ENCODE measurements around the gene DUSP28.

DUSP28 gene

GRCh38 chr2:240601061-240601830 lies 41.1 kb downstream of the DUSP28 start:
- DNase-seq: no peak

- no peak for DNase-seq
Measured at GRCh38 chr2:240601831-240602160, 41.6 kb downstream of the DUSP28 start.

GRCh38 chr2:240602266-240603050 lies 42.3 kb downstream of the DUSP28 start:
- no peak for DNase-seq

GRCh38 chr2:240603081-240603835 lies 43.1 kb downstream of the DUSP28 start:
- DNase-seq: no peak

GRCh38 chr2:240603846-240604245 lies 43.7 kb downstream of the DUSP28 start:
- DNase-seq: no peak

- peak; percentile 59 for DNase-seq
Measured at GRCh38 chr2:240604291-240604938, 44.3 kb downstream of the DUSP28 start.

GRCh38 chr2:240604939-240605716 lies 45.0 kb downstream of the DUSP28 start:
- no peak for DNase-seq

GRCh38 chr2:240605867-240606743 lies 45.9 kb downstream of the DUSP28 start:
- DNase-seq: no peak

- no peak for DNase-seq
Measured at GRCh38 chr2:240611601-240612210, 51.5 kb downstream of the DUSP28 start.

Data from NCI-H774 (cell line).